Smooth muscle cell (in vitro differentiated cells): ENCODE data around the gene LHX2. TPM values are rescaled to one million over a fixed set of nuclear protein-coding genes. Genes with fewer than 3 reads are reported as not detected.
A peak's percentile ranks its signal among the peaks of the same experiment; 100 is the strongest.

Experiments used
- DNase-seq: peaks from one replicate; lab custom pipeline; 2025; ENCODE audit not compliant: unreplicated experiment; lab: John Stamatoyannopoulos, UW
- H2AFZ ChIP-seq: fragments of 200-600 bp; sonication (generic); 2 replicates; pipeline ENCODE4 v1.6.0; 2016; ENCODE audit warnings: antibody characterized with exemption, low read depth, mild to moderate bottlenecking
- H3F3A ChIP-seq: fragments of 200-600 bp; sonication (generic); 2 replicates; pipeline ENCODE4 v1.6.0; 2017; ENCODE audit warnings: antibody characterized with exemption, low read depth
- H3K27ac ChIP-seq: fragments of 200-600 bp; sonication (generic); 2 replicates; pipeline ENCODE4 v1.5.1; 2016; ENCODE audit warnings: low read depth, mild to moderate bottlenecking
- H3K27me3 ChIP-seq: fragments of 200-600 bp; sonication (generic); 2 replicates; pipeline ENCODE4 v1.6.1; 2016; ENCODE audit warnings: low read depth, mild to moderate bottlenecking
- H3K36me3 ChIP-seq: fragments of 200-600 bp; sonication (generic); 2 replicates; pipeline ENCODE4 v1.5.1; 2016; ENCODE audit warnings: low read depth
- H3K4me1 ChIP-seq: fragments of 200-600 bp; sonication (generic); 2 replicates; pipeline ENCODE4 v1.5.1; 2016; ENCODE audit warnings: low read depth
- H3K4me2 ChIP-seq: fragments of 200-600 bp; sonication (generic); 2 replicates; pipeline ENCODE4 v1.6.0; 2016; ENCODE audit warnings: mild to moderate bottlenecking
- H3K4me3 ChIP-seq: fragments of 200-600 bp; sonication (generic); 2 replicates; pipeline ENCODE4 v1.5.1; 2016; ENCODE audit warnings: mild to moderate bottlenecking
- H3K79me2 ChIP-seq: fragments of 200-600 bp; sonication (generic); 2 replicates; pipeline ENCODE4 v1.6.0; 2016; ENCODE audit warnings: low read depth, mild to moderate bottlenecking
- H3K9ac ChIP-seq: fragments of 200-600 bp; sonication (generic); 2 replicates; pipeline ENCODE4 v1.6.0; 2016; ENCODE audit warnings: low read depth
- H3K9me3 ChIP-seq: fragments of 200-600 bp; sonication (generic); replicated peaks from 2 replicates; pipeline ENCODE4 v1.5.1; 2016; ENCODE audit warnings: low read depth
- H4K20me1 ChIP-seq: fragments of 200-600 bp; sonication (generic); 2 replicates; pipeline ENCODE4 v1.6.0; 2016; ENCODE audit warnings: low read depth
- CTCF ChIP-seq: fragments of 200-600 bp; sonication (generic); IDR thresholded peaks from 2 replicates; pipeline ENCODE4 v1.5.1; 2017; ENCODE audit warnings: borderline replicate concordance, mild to moderate bottlenecking, antibody characterized with exemption; ENCODE audit not compliant: insufficient read depth, poor library complexity, severe bottlenecking
- WGBS: methylation state at CpG from one replicate; pipeline ENCODE4 v1.1.7; 2016; ENCODE audit warnings: low lambda C conversion rate; 5-methylcytosine and 5-hydroxymethylcytosine counted together
- polyA plus RNA-seq: library from polyadenylated mRNA; unstranded; fragments of >200 nt; fragmentation: Nextera tagmentation; extraction: Ambion mirVana; gene quantifications from 2 replicates; pipeline ENCODE4 v1.2.1, GENCODE V29; 2016
- total RNA-seq: library from RNA; depleted of rRNA; stranded (reverse); fragments of >200 nt; gene quantifications from 2 replicates; pipeline ENCODE4 v1.2.3, GENCODE V29; 2014

LHX2 gene
- total and polyA plus RNA-seq, 2 experiments from 2014 or later, result not detected

GRCh38 chr9:124040935-124041816 is 29.6 kb downstream of the LHX2 start:
- peaks cover 16% of the 10 kb centered on the region for H3K4me1 ChIP-seq
- peak; percentile 11 for DNase-seq
- H3K9me3 ChIP-seq, result no peaks in the 10 kb centered on the region
- peaks cover 1% of the 10 kb centered on the region for H3F3A ChIP-seq
- TF ChIP-seq CTCF, result peak; percentile 100
- no peaks in the 10 kb centered on the region for H3K79me2 ChIP-seq
- H4K20me1 ChIP-seq, result no peaks in the 10 kb centered on the region
- no peak overlapping the region for H3K27ac ChIP-seq
- no peak overlapping the region for H3K9ac ChIP-seq
- H3K4me3 ChIP-seq, result peak overlapping the region; percentile 36
- peaks cover 23% of the 10 kb centered on the region for H3K27me3 ChIP-seq
- 21% methylated on average over 41 of the region's 55 CpGs for WGBS
- H3K36me3 ChIP-seq, result no peaks in the 10 kb centered on the region
- no peak overlapping the region for H2AFZ ChIP-seq
- H3K4me2 ChIP-seq, result peak overlapping the region; percentile 83

GRCh38 chr9:124041817-124042116 is 30.2 kb downstream of the LHX2 start:
- no peaks in the 10 kb centered on the region for H3K79me2 ChIP-seq
- TF ChIP-seq CTCF, result no peak
- H3K4me2 ChIP-seq, result no peak overlapping the region
- H3K9ac ChIP-seq, result no peak overlapping the region
- peaks cover 23% of the 10 kb centered on the region for H3K27me3 ChIP-seq
- H2AFZ ChIP-seq, result no peak overlapping the region
- no peaks in the 10 kb centered on the region for H3K9me3 ChIP-seq
- no peak overlapping the region for H3K27ac ChIP-seq
- H3K36me3 ChIP-seq, result no peaks in the 10 kb centered on the region
- peaks cover 7% of the 10 kb centered on the region for H3F3A ChIP-seq
- WGBS, result 94% methylated on average over 4 of the region's 4 CpGs
- H4K20me1 ChIP-seq, result no peaks in the 10 kb centered on the region
- peaks cover 16% of the 10 kb centered on the region for H3K4me1 ChIP-seq
- no peak overlapping the region for H3K4me3 ChIP-seq
- no peak for DNase-seq

GRCh38 chr9:124042201-124042721 is 30.7 kb downstream of the LHX2 start:
- Histone ChIP-seq H3K9me3 (no peaks in the 10 kb centered on the region), H3K36me3 (no peaks in the 10 kb centered on the region), H3K4me1 (peaks cover 16% of the 10 kb centered on the region), H3K9ac (no peak overlapping the region), H4K20me1 (no peaks in the 10 kb centered on the region), H3K27me3 (peaks cover 23% of the 10 kb centered on the region), H3K79me2 (no peaks in the 10 kb centered on the region), H3F3A (peaks cover 11% of the 10 kb centered on the region), H2AFZ (no peak overlapping the region), H3K4me3 (no peak overlapping the region), H3K4me2 (no peak overlapping the region), H3K27ac (no peak overlapping the region)
- DNase-seq, result no peak
- TF ChIP-seq CTCF, result no peak
- WGBS, result 92% methylated on average over 11 of the region's 11 CpGs
